GM19239 (cell line): ENCODE measurements around the gene KCNQ5.

ENCODE experiments used
- DNase-seq: peaks from one replicate; pipeline ENCODE4 v3.0.0; 2011; ENCODE audit warnings: low spot score; ENCODE audit not compliant: insufficient read length
- FAIRE-seq: peaks from 2 replicates; lab custom pipeline; 2011; peaks lifted over from hg19 to GRCh38; lab: Jason Lieb, UNC

The KCNQ5 gene

DNA sequence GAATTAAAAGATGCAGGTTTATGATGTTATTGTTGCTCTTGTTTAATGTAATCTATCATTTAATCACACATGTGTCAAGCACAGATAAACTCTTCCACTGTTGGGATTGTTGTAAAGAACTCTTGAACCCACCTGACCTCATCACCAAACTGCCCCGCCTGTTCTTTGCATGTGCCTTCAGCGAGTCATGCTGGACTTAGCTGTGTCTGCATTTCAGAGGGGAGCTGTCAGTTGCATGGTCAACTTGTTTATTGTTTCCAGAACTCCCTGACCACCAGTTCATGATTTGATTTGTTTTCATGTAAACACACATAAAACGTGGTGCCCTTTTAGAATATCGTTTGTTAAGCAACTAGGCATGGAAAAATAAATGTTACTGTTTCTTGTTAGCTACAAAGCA is 509.8 kb downstream of the KCNQ5 start:
- no peak for DNase-seq

DNA sequence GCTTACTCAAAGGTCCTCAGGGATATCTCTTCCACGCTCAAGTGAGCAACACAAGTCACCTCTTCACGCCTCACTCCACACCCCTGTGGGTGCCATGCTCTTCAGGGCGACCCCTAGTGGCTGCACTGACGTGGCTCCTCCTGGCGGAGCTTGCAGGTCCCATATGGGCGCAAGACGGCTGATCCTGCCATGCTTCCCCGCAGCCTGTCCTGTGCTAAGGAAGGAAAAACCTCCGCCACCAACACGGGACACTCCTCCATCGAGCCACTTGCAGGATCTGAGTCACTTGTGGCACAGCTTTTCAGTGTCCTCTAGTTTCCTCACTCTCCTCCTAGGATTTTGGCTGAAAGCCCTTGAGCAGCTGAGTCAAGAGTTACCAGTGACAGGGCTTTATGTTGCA is 512.7 kb downstream of the KCNQ5 start:
- DNase-seq: no peak
- no peak for FAIRE-seq

More for the DNA sequence above, 509.8 kb downstream of the KCNQ5 start:
- FAIRE-seq: no peak

DNA sequence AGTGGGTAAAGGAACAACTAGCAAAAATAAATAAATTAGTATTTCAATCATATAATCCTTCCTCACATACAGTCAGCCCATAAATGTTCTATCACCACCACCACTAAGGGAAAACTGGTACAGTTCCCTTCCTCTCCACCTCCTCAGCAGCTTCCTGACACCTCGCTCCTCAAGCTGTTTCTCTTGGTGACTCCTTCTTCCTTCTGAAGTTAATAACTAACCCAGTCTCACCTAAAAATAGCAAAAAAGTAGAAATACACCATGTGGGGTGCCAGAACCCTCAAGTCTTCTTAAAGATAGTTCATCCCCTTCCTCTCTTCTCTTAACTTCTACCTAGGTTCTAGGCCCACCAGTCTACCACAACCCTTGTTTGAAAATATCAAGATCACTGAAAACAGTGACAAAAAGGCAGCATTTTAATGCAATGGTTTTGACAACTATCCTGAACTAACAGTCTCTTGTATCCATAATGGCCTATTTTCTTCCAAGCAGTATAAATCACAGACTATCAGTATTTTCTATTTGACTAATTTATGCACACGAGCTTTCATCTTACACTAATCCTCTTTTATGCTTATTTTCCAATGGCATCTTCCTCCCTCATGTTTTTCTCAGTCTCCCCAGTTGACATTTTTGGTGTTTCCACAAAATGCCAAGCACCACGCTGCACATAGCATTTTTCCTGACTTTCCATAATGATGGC is 518.0 kb downstream of the KCNQ5 start:
- FAIRE-seq: peak; percentile 73
- DNase-seq: no peak

DNA sequence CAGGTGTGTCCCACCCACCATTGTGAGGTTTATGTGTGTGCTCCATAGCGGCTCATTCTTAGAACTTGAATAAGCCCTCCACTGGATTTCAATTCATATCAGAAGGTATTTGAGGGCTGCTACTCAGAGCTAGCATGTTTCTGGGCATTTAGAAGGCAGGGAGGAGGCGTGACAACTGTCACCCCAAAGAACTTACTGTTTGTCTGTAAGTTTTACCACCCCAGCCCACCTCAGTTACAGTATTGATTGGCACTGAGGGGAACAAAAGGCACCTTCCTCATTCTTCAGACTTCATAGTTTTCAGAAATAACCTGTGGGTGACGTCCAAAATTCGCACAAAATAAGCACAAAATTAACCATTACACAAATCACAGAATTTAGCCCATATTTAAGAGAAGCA is 521.7 kb downstream of the KCNQ5 start:
- DNase-seq (no peak), FAIRE-seq (no peak)

DNA sequence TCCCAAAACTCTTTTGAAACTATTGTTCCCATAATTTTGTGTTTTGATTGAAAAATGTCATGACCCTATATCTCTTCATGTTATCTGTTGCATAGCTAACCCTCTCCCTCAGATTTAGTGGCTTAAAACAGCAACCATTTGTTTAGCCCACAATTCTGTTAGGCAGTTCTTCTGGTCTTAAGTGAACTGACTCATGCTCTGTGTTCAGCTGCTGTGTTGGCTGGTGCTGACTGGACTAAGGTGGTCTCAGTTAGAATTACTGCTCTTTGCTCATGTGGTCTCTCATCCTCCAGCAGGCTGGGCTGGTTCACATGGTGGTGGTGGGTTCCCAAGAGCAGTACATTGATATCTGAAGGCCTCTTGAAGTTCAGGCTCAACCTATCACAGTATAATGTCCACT is 522.7 kb downstream of the KCNQ5 start:
- no peak for FAIRE-seq

DNA sequence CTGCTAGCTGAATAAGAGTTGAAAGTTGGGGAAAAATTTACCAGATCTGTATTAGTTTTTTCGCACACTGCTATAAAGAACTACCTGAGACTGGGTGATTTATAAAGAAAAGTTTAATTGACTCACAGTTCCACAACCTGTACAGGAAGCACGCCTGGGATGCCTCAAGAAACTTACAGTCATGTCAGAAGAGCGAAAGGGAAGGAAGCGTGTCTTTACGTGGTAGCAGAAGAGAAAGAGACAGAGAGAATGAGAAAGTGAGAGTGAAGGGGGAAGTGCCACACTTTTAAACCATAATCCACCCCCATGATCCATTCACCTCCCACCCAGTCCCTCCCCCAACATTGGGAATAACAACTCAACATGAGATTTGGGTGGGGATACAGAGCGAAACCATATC is 523.8 kb downstream of the KCNQ5 start:
- no peak for FAIRE-seq
- no peak for DNase-seq

More for the DNA sequence above, 522.7 kb downstream of the KCNQ5 start:
- DNase-seq: no peak

DNA sequence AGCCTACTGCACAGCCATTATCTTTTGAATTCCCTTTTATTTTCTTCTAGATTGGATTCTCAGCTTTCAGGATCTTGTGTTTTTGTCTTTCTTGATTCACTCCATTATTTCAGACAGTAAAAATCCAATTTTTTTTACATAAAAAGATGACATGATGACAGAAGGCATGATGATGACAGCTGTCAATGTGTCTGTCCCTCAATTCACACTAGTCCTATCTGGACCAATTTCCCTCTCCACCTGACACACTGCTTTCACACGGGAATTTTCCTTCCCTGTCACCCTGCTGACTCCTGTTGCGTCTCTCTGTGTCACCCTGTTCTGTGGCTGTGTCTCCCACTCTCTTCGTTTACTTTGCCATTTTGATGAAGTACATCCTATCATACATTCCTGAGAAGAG is 529.9 kb downstream of the KCNQ5 start:
- DNase-seq (no peak), FAIRE-seq (no peak)

DNA sequence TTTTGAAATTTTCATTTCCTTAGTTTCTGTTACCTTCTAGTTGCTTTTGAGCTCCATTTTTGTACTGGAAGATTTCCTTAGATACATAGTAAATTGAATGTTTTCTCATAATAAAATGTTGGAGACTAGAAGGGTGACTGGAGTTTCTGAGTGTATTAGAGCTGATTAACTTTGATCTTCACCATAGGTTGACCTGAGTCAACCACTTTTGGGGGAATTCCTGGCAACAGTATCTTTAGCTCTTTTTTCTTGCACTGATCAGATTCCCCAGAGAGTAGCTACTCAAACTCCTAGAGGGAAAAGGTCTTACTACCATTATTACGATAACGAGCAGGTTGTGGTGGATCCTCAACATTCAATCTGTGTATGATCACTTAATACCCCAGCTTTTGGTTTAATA is 530.7 kb downstream of the KCNQ5 start:
- no peak for FAIRE-seq
- no peak for DNase-seq

DNA sequence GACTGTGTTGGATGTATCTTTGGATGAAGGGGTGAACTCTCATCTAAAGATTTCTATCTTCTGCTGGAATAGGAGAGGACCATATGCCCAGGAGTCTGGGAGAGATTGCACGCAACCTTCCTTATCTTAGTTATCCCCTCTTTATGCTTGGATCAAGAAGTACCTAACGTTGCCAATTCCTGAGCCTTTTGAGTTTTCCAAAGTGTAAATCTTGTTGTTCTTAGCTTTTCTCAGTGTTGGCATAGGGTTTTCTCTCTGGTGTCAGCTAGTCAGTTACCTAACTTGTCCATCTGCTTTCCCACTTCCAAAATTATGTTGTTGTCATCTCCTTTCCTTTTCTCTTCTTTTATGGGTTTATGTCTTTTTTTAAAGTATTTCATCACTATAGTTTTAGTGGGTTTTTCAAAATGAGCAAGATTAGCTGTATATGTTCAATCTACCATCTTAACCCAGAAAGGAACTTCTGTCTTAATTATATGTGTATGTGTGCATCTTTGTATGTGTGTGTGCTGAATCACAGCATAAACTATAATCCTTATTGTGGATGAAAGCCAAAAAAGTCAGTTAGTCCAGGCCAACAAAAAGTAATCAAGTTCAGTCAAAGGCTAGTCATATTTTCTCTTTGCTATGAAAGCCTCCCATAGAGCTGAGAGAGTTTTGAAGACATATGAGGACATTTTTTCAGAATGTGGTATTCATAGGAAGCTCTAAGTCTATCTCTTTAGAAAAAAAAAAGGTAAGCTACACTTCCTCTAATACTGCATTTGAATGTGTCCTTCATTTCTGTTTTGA is 531.3 kb downstream of the KCNQ5 start:
- FAIRE-seq: no peak

DNA sequence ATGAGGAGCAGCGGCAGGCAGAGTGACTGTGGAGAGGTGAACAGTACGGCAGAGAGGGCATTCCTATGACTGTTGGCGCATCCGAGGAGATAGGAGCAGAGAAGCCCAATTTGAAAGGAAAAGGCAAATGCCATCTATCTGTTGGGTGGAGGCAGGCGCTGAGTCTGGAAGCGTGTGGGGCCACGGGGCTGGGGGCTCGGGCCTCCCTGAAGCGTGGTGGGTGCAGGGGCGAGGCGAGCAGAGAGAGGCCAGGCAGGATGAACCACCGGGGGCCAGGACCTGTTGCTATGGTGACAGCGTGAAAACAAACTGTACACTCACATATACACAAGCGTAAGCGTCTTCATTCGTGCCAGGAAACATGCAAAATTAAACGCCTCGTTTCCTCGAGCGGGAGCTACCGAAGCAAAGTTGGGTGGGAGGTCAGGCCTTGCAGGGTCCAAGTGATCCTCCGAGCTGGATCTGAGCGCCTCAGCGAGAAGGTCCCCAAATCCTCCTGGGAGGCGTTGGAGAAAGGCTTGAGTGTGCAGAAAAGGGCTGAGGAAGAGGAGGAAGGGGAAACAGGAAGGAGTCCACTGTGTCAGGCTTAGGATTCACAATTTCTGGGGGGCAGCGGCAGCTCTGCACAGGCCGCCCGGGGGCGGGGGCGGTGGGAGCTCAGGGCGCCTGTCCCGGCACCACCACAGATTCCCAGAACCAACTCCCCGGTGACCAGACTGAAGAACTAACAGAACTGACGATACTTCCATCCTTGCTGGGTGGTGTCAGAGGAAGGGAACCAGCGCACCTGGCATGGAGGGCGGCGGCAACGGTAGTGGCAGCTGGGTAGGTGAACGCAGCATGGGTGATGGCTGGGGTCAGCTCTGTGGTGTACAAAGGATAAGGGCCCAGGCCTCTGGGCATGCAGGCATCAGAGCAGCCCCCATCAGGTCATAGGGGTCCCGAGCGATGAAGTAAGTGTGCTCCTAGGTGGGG is 535.2 kb downstream of the KCNQ5 start:
- DNase-seq (no peak), FAIRE-seq (no peak)

More for the DNA sequence above, 531.3 kb downstream of the KCNQ5 start:
- DNase-seq: no peak

DNA sequence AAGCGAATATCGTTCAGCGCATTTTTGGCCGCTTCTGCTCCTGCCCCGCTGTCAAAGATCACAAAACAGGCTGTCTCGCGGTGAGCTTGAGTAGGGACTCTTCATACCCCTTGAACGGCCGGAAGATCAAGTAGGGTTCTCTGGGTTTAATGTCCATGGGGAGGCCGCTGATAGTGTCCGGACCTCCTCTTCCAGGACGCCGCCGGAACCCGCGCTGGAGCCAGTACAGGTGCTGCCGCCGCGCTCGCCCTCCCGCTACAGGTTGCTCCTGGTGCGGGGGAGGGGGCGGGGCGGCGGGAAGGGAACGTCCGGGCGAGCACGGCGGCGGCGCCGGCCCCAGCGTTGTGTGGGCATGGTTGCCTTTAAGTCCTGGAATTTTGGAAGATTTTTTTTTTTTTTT is 536.0 kb downstream of the KCNQ5 start:
- FAIRE-seq (no peak), DNase-seq (no peak)

DNA sequence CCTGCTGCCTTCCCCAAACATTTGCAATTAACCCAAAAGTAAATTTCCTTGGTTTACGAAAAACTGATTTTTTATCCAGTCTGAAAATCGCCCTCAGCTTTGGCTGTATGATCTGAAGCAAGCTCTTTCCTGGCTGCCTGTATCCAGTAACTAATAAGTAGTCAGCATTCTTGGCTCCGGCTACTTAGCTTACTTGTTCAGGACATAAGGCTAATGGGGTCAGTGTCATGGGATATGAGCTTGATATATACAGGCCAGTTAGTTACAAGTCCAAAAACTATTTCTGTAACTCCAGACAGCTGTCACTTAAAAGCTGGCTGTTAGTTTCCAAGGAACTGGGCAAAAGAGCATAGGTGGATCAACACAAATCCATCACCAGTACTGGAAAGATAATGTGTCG is 547.2 kb downstream of the KCNQ5 start:
- FAIRE-seq (no peak), DNase-seq (no peak)

DNA sequence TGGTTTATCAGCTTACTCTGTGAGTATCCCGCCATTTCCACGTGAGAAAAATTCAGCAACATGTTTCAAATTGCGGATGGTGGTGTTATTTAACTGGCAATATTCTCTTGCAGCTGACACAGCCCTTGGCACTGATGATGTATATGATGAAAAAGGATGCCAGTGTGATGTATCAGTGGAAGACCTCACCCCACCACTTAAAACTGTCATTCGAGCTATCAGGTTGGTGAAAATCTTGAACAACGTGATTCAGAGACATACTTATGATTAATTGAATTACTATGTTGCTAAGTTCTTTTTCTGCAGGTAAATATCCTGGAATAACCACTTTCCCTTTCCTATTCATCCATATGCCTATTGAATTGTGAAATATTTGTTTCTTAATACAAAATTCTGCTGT is 547.8 kb downstream of the KCNQ5 start:
- DNase-seq: no peak

DNA sequence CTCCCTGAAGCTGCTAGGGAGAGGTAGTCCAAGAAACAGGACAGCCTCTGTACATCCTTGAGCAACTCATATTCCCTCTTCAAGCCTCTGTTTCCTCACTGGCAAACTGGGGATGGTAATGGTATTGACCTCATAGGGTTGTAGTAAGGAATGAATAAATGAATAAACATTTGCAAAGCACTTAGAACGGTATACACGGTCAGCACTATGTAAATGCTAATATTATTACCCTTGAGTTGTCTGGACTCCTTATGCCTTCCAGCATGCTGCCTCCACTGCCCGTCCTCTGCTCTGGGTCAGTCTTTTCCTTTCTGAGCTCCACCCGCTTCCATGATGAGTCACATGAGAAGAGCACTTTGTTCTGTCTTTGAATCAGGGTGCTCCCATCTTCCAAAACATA is 552.8 kb downstream of the KCNQ5 start:
- DNase-seq: no peak
- no peak for FAIRE-seq

More for the DNA sequence above, 547.8 kb downstream of the KCNQ5 start:
- no peak for FAIRE-seq

DNA sequence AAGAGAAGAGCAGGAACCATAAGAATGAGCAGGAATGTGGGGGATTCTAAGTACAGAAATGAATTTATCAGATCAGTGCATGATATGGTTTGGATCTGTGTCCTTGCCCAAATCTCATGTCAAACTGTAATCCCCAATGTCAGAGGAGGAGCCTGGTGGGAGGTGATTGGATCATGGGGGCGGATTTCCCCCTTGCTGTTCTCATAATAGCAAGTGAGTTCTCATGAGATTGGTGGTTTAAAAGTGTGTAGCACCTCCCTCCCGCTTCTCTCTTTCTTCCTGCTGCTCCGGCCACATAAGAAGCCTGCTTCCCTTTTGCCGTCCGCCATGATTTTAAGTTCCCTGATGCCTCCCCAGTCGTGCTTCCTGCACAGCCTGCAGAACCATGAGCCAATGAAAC is 554.2 kb downstream of the KCNQ5 start:
- DNase-seq (no peak), FAIRE-seq (no peak)

DNA sequence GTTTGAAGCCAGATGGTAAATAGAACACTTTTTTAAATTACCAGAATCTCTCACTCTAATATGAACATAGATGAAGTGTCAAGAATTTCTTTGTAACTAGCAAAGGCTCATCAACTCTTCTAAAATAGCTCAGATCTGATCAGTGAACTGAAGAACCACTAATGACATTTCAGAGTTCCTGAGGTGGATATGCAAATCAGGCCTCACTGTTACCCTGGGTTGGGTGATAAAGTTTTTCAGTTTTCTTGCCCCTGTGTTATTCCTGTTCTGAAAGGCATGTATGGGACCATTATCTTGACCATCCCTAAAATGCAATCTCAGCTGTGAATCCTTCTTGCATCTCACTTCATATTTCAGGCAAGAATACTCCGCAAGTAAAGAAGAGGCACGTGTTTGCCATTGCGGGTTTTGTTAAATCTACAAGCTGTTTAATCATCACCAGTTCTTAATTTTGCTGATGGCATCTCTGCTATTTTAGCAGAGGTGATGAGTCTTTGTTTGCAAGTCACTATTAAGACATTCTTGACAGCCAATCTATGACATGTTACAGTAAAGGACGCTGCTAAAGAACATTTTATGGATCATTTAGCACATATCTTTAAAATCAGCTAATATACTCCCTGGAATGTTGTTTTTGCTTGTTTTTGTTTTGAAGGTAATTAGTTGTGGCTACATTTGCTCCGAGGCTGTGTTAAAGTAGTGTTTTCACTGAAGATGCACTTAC is 555.5 kb downstream of the KCNQ5 start:
- DNase-seq (no peak), FAIRE-seq (peak; percentile 94)

DNA sequence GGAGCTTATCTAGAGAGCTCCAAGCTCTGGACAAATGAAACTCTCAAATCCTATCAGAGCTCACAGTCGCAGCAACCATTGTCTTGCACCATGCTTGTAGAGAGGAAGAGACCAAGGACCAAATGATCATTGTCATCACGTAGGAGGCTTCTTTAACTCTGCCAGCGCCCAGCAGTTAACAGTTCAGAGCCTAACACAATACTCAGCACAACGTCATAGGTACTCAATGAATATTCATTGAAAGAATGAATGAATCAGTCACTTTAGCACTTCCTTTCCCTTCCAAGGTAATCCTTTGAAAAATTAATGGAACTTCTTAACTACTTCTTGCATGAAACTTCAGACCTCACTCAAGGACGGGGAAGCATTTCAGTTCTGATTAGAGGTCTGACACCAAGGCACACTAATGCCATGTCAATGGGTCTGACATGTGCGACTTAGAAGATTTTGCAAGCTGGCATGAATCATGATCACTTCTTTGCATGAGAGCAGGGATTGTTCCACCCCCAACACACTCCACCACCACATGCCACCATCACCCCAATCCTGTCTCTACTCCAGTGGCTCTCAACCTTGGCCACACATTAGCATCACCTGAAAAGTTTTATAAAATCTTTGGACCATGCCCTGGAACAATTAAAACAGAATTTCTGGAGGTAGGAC is 558.3 kb downstream of the KCNQ5 start:
- DNase-seq (no peak), FAIRE-seq (no peak)

DNA sequence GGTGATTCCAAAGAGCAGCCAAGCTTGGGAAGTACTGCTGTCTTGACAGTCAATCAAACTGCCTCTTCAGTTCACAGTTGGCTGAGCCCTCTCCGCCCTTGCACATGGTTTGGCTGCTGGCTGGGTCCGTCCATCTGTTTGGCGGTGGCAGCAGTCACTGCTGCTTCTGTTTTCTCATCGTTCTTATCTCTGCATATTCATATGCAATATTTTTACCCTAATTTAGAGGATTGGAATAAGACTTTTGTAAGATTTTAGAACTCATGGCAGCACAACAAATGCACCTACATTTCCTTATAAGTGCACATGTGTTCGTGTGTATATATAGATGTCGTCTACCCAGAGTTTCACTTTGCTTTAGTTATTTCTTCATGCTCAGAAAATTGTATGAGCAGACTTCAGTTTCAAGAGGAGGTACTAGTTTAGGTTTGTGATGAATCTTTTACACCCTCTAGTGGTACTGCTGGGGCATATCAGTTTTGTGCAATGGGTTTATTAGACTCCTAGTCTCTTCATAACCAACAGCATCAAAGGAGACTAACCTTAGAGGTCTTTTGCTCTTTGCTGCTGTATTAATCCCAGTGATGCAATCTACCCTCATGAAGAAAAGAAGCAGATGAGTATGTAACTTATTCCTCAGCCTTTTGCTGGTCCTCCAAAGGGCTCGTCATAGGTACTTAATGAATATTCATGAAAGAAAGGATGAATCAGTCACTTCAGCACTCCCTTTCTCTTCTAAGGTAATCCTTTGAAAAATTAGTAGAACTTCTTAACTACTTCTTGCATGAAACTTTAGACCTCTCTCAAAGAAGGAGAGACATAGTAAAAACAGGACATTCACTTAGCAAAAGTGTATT is 559.1 kb downstream of the KCNQ5 start:
- DNase-seq (peak; percentile 35), FAIRE-seq (peak; percentile 96)
